Lung (tissue), 12 donors: ENCODE results near the gene DYSF. TPM values are rescaled to one million over a fixed set of nuclear protein-coding genes. Genes with fewer than 3 reads are reported as not detected.

Source experiments
- ATAC-seq: fragments of 200-7000 bp; cut with Tn5 transposase; one replicate; pipeline ENCODE4 v1.9.1; 2020; ENCODE audit warnings: moderate number of reproducible peaks; ENCODE audit not compliant: insufficient read depth, low FRiP score
- DNase-seq, 3 donors: peaks; one replicate each; pipeline ENCODE4 v3.0.0-alpha.2; 2013 to 2017
- H3K27ac ChIP-seq, 2 donors: one replicate each; pipeline ENCODE4 v1.5.1; 2013; ENCODE audit warnings: mild to moderate bottlenecking in 2 of 2, moderate library complexity in 2 of 2, control low read depth in 1 of 2, inconsistent platforms in 1 of 2, low read depth in 1 of 2, low read length in 1 of 2
- H3K27me3 ChIP-seq, 3 donors: one replicate each; pipeline ENCODE4 v1.5.1; 2013; ENCODE audit warnings: low read length in 2 of 3; ENCODE audit not compliant: control insufficient read depth in 3 of 3, insufficient read depth in 3 of 3
- H3K36me3 ChIP-seq, 4 donors: one replicate each; pipeline ENCODE4 v1.5.1; 2013; ENCODE audit warnings: low read length in 4 of 4, mild to moderate bottlenecking in 1 of 4, moderate library complexity in 1 of 4; ENCODE audit not compliant: control insufficient read depth in 4 of 4, insufficient read depth in 4 of 4
- H3K4me1 ChIP-seq, 5 donors: one replicate each; pipeline ENCODE4 v1.5.1; 2013; ENCODE audit warnings: low read length in 5 of 5, mild to moderate bottlenecking in 2 of 5, moderate library complexity in 1 of 5; ENCODE audit not compliant: control insufficient read depth in 5 of 5, insufficient read depth in 5 of 5
- H3K4me3 ChIP-seq: one replicate; pipeline ENCODE4 v1.5.1; 2013; ENCODE audit warnings: mild to moderate bottlenecking, control low read depth, moderate library complexity
- H3K9ac ChIP-seq, 2 donors: one replicate each; pipeline ENCODE4 v1.5.1; 2013; ENCODE audit warnings: low read length in 2 of 2, control low read depth in 1 of 2; ENCODE audit not compliant: insufficient read depth in 1 of 2
- H3K9me3 ChIP-seq, 4 donors: one replicate each; pipeline ENCODE4 v1.5.1; 2013; ENCODE audit warnings: low read length in 3 of 4, mild to moderate bottlenecking in 1 of 4, moderate library complexity in 1 of 4; ENCODE audit not compliant: control insufficient read depth in 4 of 4, insufficient read depth in 3 of 4
- WGBS, 2 donors: extraction: QIAGEN DNeasy Blood & Tissue Kit; methylation state at CpG; one replicate each; pipeline ENCODE4 v1.1.7; 2013; 5-methylcytosine and 5-hydroxymethylcytosine counted together
- polyA plus RNA-seq, 2 donors: library from polyadenylated mRNA; stranded (reverse); fragments of 200-250 nt; gene quantifications; one replicate each; pipeline ENCODE4 v1.2.1, GENCODE V29; 2013
- total RNA-seq, 2 donors: library from RNA; depleted of rRNA in 1 of 2; stranded (reverse); fragments of >200 nt in 1 of 2; gene quantifications; one replicate each; pipeline ENCODE4 v1.2.1, GENCODE V29; 2014 to 2021
- TF ChIP-seq, protein P1 (sequence below): IDR thresholded peaks from 2 replicates; pipeline ENCODE4 v1.5.1; 2012; ENCODE audit warnings: mild to moderate bottlenecking; ENCODE audit errors: control extremely low read depth, extremely low read depth
- donor health status: control.
- donor health status: control.
- donor health status: Bipolar disorder and iron deficiency.
- donor health status: healthy.
- donor health status: DM: yes; HTN: yes; CAD: no.

The DYSF gene
- total and polyA plus RNA-seq, 4 donors = 12.9 to 56.2 (median 40.0) TPM

DNA sequence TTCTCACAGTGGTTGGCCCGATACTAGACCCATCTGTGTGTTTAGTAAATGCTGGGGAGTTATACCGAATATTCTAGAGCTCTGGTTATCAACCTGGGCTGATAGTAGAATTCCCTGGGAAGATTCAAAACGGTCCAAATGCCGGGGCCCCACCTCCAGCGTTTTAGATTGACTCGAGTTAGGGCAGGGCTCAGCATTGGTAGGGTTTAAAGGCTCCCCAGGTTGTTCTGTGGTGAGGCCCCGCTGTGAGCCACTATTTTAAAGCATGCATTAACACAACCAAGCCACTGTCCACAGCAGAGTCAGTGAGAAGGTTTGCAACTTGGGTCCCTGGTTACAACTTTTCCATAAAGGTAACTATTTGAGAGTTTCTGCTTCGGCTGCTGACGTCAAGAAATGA lies 73.6 kb downstream of the DYSF start:
- no peak overlapping the region for H3K9ac ChIP-seq
- no peaks in the 10 kb centered on the region for H3K9me3 ChIP-seq
- 87 to 88% methylated on average over 9 of the region's 9 CpGs for WGBS, 2 donors
- H3K36me3 ChIP-seq = peaks cover 0 to 13% (median 0%) of the 10 kb centered on the region in 4 donors
- no peak for ATAC-seq
- TF ChIP-seq, protein P1, sequence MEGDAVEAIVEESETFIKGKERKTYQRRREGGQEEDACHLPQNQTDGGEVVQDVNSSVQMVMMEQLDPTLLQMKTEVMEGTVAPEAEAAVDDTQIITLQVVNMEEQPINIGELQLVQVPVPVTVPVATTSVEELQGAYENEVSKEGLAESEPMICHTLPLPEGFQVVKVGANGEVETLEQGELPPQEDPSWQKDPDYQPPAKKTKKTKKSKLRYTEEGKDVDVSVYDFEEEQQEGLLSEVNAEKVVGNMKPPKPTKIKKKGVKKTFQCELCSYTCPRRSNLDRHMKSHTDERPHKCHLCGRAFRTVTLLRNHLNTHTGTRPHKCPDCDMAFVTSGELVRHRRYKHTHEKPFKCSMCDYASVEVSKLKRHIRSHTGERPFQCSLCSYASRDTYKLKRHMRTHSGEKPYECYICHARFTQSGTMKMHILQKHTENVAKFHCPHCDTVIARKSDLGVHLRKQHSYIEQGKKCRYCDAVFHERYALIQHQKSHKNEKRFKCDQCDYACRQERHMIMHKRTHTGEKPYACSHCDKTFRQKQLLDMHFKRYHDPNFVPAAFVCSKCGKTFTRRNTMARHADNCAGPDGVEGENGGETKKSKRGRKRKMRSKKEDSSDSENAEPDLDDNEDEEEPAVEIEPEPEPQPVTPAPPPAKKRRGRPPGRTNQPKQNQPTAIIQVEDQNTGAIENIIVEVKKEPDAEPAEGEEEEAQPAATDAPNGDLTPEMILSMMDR = no peak
- H3K4me1 ChIP-seq = no peaks in the 10 kb centered on the region
- no peak overlapping the region for H3K27ac ChIP-seq
- no peaks in the 10 kb centered on the region for H3K27me3 ChIP-seq
- DNase-seq = no peak
- H3K4me3 ChIP-seq = no peak overlapping the region

DNA sequence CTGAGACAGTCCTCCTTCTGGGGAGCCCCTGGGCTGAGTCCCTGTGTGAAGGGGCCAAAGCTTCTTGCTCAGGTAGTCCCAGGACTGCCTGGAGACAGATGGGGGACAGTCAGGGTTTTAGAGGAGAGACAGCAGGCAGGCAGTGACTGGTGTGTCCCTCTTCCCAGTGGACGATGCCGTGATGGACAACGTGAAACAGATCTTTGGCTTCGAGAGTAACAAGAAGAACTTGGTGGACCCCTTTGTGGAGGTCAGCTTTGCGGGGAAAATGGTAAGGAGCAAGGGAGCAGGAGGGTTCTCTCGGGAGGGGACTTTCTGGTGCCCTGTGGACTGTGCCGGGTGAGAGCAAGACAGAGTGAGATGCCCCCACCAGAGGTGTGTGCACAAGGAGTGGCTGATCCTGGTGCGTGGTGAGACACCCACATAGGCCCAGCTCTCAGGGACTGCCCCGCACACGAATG lies 74.8 kb downstream of the DYSF start:
- H3K9me3 ChIP-seq = no peaks in the 10 kb centered on the region
- H3K9ac ChIP-seq = no peak overlapping the region
- no peaks in the 10 kb centered on the region for H3K27me3 ChIP-seq
- TF ChIP-seq, protein P1 = no peak
- H3K4me3 ChIP-seq = no peak overlapping the region
- peaks cover 0 to 13% (median 0%) of the 10 kb centered on the region in 4 donors for H3K36me3 ChIP-seq
- WGBS, 2 donors = 89 to 95% methylated on average over 10 of the region's 10 CpGs
- H3K4me1 ChIP-seq = no peaks in the 10 kb centered on the region
- no peak overlapping the region for H3K27ac ChIP-seq
- no peak for DNase-seq
- ATAC-seq = no peak

DNA sequence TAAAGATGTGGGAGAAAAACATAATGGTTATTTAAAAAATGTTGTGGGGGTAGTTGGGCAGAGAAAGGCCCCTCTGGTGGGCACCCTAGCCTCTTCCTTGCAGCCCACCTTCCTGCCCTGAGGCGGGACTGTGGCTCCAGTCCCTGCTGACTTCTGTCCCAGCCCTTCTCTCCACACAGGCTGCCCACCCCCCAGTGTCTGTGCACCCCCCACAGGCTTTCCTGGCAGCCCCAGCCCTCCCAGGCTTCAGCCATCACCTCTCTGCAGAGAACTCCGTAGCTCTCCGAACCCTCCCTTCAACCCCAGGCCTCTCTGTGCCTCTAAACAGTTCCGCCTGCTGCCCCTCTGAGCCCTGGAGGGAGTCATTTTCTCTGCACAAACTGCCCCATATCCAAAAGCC lies 75.4 kb downstream of the DYSF start:
- Histone ChIP-seq H3K4me1 (no peaks in the 10 kb centered on the region), H3K27ac (no peak overlapping the region), H3K4me3 (no peak overlapping the region), H3K27me3 (no peaks in the 10 kb centered on the region), H3K36me3 (peaks cover 0 to 13% (median 1%) of the 10 kb centered on the region in 4 donors), H3K9me3 (no peaks in the 10 kb centered on the region), H3K9ac (no peak overlapping the region)
- TF ChIP-seq, protein P1 = no peak
- no peak for ATAC-seq
- DNase-seq = no peak
- 90 to 100% methylated on average over 4 of the region's 4 CpGs for WGBS, 2 donors

DNA sequence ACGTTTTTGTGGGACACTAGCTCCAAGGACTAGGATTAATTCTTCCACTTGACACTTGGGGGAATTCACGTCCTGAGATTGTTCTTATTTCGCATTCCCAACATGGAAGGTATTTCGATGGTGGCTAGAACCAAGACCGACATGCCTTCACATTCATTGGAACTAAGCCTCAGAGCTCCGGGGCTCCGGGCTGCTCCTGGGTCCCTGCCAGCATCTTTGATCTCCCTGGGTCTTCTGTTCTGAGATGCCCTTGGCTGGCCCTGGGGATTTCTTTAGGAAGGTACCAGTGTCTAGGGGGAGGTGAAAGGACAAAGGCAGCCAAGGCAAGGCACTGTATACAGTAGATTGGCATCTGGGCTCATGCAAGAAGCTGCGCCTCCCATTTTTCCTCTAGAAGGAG lies 76.8 kb downstream of the DYSF start:
- H3K9me3 ChIP-seq = no peaks in the 10 kb centered on the region
- H3K4me3 ChIP-seq = no peak overlapping the region
- 65 to 73% methylated on average over 8 of the region's 8 CpGs for WGBS, 2 donors
- DNase-seq (no peak), ATAC-seq (no peak)
- TF ChIP-seq, protein P1 = no peak
- H3K27ac ChIP-seq = no peak overlapping the region
- H3K27me3 ChIP-seq = no peaks in the 10 kb centered on the region
- peaks cover 0 to 12% (median 4%) of the 10 kb centered on the region in 4 donors for H3K36me3 ChIP-seq
- no peaks in the 10 kb centered on the region for H3K4me1 ChIP-seq
- H3K9ac ChIP-seq = no peak overlapping the region
